IMR-90 (cell line): ENCODE results near the gene MARF1.
"Not testable (repeated sequence)": the region's sequence is repeated elsewhere in the genome, so short reads cannot be mapped to it uniquely, and the experiment has no call there.

ENCODE experiments used
- CEBPB ChIP-seq: IDR thresholded peaks from 2 replicates; pipeline ENCODE4 v1.6.1; 2012; ENCODE audit warnings: low read depth, low read length, improper control_type of control experiment
- CHD1 ChIP-seq: IDR thresholded peaks from 2 replicates; pipeline ENCODE4 v1.6.1; 2012; ENCODE audit warnings: low read depth, low read length, improper control_type of control experiment
- CTCF ChIP-seq: conservative IDR thresholded peaks from 2 replicates; pipeline ENCODE4 v1.5.1; 2012; ENCODE audit warnings: mild to moderate bottlenecking, low read depth, low read length, improper control_type of control experiment
- ELK1 ChIP-seq: fragments of 150-350 bp; IDR thresholded peaks from 2 replicates; pipeline ENCODE4 v1.6.1; 2016; ENCODE audit warnings: low read depth, mild to moderate bottlenecking, low read length, moderate library complexity, borderline replicate concordance
- MXI1 ChIP-seq: IDR thresholded peaks from 2 replicates; pipeline ENCODE4 v1.6.1; 2012; ENCODE audit warnings: low read depth, mild to moderate bottlenecking, low read length, moderate library complexity, borderline replicate concordance
- POLR2A ChIP-seq: IDR thresholded peaks from 2 replicates; pipeline ENCODE4 v1.6.1; 2012; ENCODE audit warnings: mild to moderate bottlenecking, low read depth, low read length
- RAD21 ChIP-seq: IDR thresholded peaks from 2 replicates; pipeline ENCODE4 v1.6.1; 2012; ENCODE audit warnings: low read length, improper control_type of control experiment
- RCOR1 ChIP-seq: IDR thresholded peaks from 2 replicates; pipeline ENCODE4 v1.6.1; 2012; ENCODE audit warnings: mild to moderate bottlenecking, low read length, improper control_type of control experiment; ENCODE audit not compliant: insufficient replicate concordance
- RFX5 ChIP-seq: IDR thresholded peaks from 2 replicates; pipeline ENCODE4 v1.8.0; 2012; ENCODE audit warnings: low read depth, mild to moderate bottlenecking, low read length, moderate library complexity
- USF2 ChIP-seq: fragments of 150-350 bp; IDR thresholded peaks from 2 replicates; pipeline ENCODE4 v1.6.1; 2017; ENCODE audit warnings: mild to moderate bottlenecking, antibody characterized with exemption, low read length, low read depth

- TF ChIP-seq MXI1, CTCF, USF2, CEBPB, CHD1, POLR2A, RAD21, RFX5, ELK1, RCOR1: not testable (repeated sequence)
Measured at GRCh38 chr16:15646557-15647293, 3.8 kb upstream of the MARF1 start.
